Gastroesophageal sphincter (tissue), 4 donors: Measurements from ENCODE around the gene AQP10. TPM values are rescaled to one million over a fixed set of nuclear protein-coding genes. Genes with fewer than 3 reads are reported as not detected.
A peak's percentile ranks its signal among the peaks of the same experiment; 100 is the strongest.

Source experiments
- ATAC-seq: fragments of 150-250 bp; one replicate; pipeline ENCODE4 v1.9.1; 2016; ENCODE audit warnings: mild to moderate bottlenecking, moderate library complexity
- H3K27ac ChIP-seq, 4 donors: fragments of 200-600 bp; sonication (generic) in 3 of 4; 1 replicate in 3 of 4; 2 replicates in 1 of 4; pipeline ENCODE4 v1.5.1; 2016 to 2019
- H3K27me3 ChIP-seq: fragments of 200-600 bp; sonication (generic); one replicate; pipeline ENCODE4 v1.5.1; 2019
- H3K36me3 ChIP-seq, 2 donors: fragments of 200-600 bp; sonication (generic); one replicate each; pipeline ENCODE4 v1.5.1; 2019; ENCODE audit warnings: control low read depth in 1 of 2
- H3K4me1 ChIP-seq, 3 donors: fragments of 200-600 bp; sonication (generic); 1 replicate in 2 of 3; 2 replicates in 1 of 3; pipeline ENCODE4 v1.5.1; 2016 to 2019; ENCODE audit warnings: control low read depth in 2 of 3
- H3K4me3 ChIP-seq, 2 donors: fragments of 200-600 bp; sonication (generic); one replicate each; pipeline ENCODE4 v1.5.1; 2019; ENCODE audit warnings: mild to moderate bottlenecking in 1 of 2, moderate library complexity in 1 of 2
- H3K9me3 ChIP-seq, 3 donors: fragments of 200-600 bp; sonication (generic); one replicate each; pipeline ENCODE4 v1.5.1; 2017 to 2019; ENCODE audit warnings: control low read depth in 2 of 3
- EP300 ChIP-seq: sonication (generic); formaldehyde crosslinking; IDR thresholded peaks from one replicate; pipeline ENCODE4 v1.6.1; 2017; ENCODE audit warnings: antibody characterized with exemption, mild to moderate bottlenecking
- POLR2A ChIP-seq, 2 donors: fragments of 450-650 bp; IDR thresholded peaks; one replicate each; pipeline ENCODE4 v1.6.1; 2017; ENCODE audit warnings: antibody characterized with exemption in 2 of 2, mild to moderate bottlenecking in 2 of 2, moderate library complexity in 1 of 2
- POLR2AphosphoS5 ChIP-seq: sonication (generic); formaldehyde crosslinking; IDR thresholded peaks from one replicate; pipeline ENCODE4 v1.6.1; 2017; ENCODE audit warnings: antibody characterized with exemption
- WGBS, 2 donors: methylation state at CpG; one replicate each; pipeline ENCODE4 v1.1.5; 2018; ENCODE audit warnings: low coverage in 1 of 2; 5-methylcytosine and 5-hydroxymethylcytosine counted together
- total RNA-seq, 4 donors: library from RNA; depleted of rRNA; stranded (reverse); fragments of >200 nt; gene quantifications; one replicate each; pipeline ENCODE4 v1.1.0, GENCODE V29; 2016
- TF ChIP-seq, protein P1 (sequence below), 4 experiments: fragments of 200-600 bp in 2 of 4; fragments of 450-650 bp in 2 of 4; sonication (generic) in 1 of 4; IDR thresholded peaks; one replicate each; pipeline ENCODE4 v1.5.1; 2017 to 2019; ENCODE audit warnings: antibody characterized with exemption in 4 of 4, mild to moderate bottlenecking in 2 of 4, moderate library complexity in 2 of 4

The AQP10 gene
- total RNA-seq, 4 donors from 2014 or later = 0.12 to 1.1 TPM; not detected in 2

DNA sequence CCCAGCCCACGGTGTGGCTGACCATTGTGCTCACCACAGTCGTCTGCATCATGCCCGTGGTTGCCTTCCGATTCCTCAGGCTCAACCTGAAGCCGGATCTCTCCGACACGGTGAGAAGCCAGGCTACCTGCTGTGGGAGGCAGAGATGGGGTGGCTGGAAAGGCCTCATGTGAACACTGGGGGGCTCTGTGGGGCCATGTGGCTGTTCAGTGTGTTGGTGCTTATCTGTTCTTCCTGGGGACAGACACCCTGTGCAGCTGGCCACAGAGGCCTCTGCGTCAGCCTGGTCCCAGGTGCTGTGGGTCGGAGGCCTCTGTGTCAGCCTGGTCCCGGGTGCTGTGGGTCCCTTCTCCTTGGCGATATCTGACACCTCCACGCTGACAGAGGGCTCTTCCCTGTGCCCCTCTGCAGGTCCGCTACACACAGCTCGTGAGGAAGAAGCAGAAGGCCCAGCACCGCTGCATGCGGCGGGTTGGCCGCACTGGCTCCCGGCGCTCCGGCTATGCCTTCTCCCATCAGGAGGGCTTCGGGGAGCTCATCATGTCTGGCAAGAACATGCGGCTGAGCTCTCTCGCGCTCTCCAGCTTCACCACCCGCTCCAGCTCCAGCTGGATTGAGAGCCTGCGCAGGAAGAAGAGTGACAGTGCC, 27.7 kb downstream of the AQP10 start:
- TF ChIP-seq POLR2A (IDR thresholded peaks at IDR 0.05) = no peak
- no peak for TF ChIP-seq POLR2AphosphoS5
- no peak for TF ChIP-seq EP300
- TF ChIP-seq, protein P1, sequence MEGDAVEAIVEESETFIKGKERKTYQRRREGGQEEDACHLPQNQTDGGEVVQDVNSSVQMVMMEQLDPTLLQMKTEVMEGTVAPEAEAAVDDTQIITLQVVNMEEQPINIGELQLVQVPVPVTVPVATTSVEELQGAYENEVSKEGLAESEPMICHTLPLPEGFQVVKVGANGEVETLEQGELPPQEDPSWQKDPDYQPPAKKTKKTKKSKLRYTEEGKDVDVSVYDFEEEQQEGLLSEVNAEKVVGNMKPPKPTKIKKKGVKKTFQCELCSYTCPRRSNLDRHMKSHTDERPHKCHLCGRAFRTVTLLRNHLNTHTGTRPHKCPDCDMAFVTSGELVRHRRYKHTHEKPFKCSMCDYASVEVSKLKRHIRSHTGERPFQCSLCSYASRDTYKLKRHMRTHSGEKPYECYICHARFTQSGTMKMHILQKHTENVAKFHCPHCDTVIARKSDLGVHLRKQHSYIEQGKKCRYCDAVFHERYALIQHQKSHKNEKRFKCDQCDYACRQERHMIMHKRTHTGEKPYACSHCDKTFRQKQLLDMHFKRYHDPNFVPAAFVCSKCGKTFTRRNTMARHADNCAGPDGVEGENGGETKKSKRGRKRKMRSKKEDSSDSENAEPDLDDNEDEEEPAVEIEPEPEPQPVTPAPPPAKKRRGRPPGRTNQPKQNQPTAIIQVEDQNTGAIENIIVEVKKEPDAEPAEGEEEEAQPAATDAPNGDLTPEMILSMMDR (IDR thresholded peaks at IDR 0.05) = no peak
- ATAC-seq = no peak
- WGBS, 2 donors = 60 to 83% methylated on average over 1 of the region's 27 CpGs
- Histone ChIP-seq H3K9me3 (no peaks in the 10 kb centered on the region), H3K27me3 (no peaks in the 10 kb centered on the region), H3K27ac (peak overlapping the region in 3 of 4 donors; percentile 17 to 34 (median 20)), H3K4me1 (peaks cover 6 to 26% (median 17%) of the 10 kb centered on the region in 3 donors), H3K4me3 (no peak overlapping the region), H3K36me3 (peaks cover 0 to 68% of the 10 kb centered on the region in 2 donors)

DNA sequence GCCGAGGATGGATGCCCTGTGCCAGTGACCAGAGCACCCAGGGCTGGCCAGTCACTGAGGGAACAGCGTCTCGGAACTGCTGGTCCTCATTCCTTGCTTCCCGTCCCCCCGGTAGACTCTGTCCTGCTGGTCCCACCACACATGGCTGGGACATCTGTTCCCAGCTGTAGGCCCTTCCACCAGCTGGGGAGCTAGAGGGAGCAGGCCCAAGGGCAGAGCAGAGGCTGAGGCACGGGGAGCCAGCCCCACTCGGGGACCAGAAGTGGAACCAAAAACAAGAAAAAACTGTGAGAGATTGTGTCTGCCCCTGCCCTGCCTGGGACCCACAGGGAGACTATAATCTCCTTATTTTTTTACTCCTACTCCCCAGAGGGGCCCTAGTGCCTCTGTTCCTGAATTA, 28.2 kb downstream of the AQP10 start:
- Histone ChIP-seq H3K4me3 (no peak overlapping the region), H3K27me3 (no peaks in the 10 kb centered on the region), H3K4me1 (peaks cover 6 to 32% (median 19%) of the 10 kb centered on the region in 3 donors), H3K27ac (peak overlapping the region in 2 of 4 donors; percentile 17 to 34), H3K36me3 (peaks cover 0 to 62% of the 10 kb centered on the region in 2 donors), H3K9me3 (no peaks in the 10 kb centered on the region)
- TF ChIP-seq EP300 = no peak
- TF ChIP-seq, protein P1 (IDR thresholded peaks at IDR 0.05) = no peak
- TF ChIP-seq POLR2AphosphoS5 = no peak
- no peak for TF ChIP-seq POLR2A (IDR thresholded peaks at IDR 0.05)
- no peak for ATAC-seq
- 73% methylated on average over 2 of the region's 7 CpGs; no CpG with 5 or more reads in 1 of the 2 donors for WGBS, 2 donors

DNA sequence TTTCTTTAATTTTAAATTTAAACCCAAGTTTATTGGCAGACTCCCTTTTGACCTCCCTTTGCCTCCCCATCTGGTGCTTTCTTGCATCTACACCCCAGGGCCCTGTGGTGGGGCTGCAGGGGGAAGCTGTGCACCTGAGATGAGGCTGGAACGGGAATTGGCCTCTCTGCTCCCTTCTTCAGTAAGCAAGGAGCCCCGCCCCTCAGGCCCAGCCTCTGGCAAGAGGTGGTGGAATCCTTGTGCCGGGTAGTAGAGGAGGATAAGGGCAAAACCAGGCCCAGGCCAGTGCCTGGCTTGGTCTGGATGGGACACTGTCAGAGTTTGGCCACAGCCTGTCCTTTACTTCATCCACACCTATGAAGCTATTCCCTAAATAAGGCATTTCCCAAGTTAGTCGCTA, 29.5 kb downstream of the AQP10 start:
- no peaks in the 10 kb centered on the region for H3K27me3 ChIP-seq
- no peaks in the 10 kb centered on the region for H3K9me3 ChIP-seq
- peaks cover 6 to 34% (median 19%) of the 10 kb centered on the region in 3 donors for H3K4me1 ChIP-seq
- no peak for ATAC-seq
- peak overlapping the region in 3 of 4 donors; percentile 29 to 61 (median 43) for H3K27ac ChIP-seq
- TF ChIP-seq EP300 (no peak), POLR2A (IDR thresholded peaks at IDR 0.05) (no peak), POLR2AphosphoS5 (no peak)
- TF ChIP-seq, protein P1 (IDR thresholded peaks at IDR 0.05) = no peak
- WGBS, 2 donors = 38% methylated on average over 3 of the region's 4 CpGs; no CpG with 5 or more reads in 1 of the 2 donors
- peaks cover 0 to 49% of the 10 kb centered on the region in 2 donors for H3K36me3 ChIP-seq
- H3K4me3 ChIP-seq = no peak overlapping the region

DNA sequence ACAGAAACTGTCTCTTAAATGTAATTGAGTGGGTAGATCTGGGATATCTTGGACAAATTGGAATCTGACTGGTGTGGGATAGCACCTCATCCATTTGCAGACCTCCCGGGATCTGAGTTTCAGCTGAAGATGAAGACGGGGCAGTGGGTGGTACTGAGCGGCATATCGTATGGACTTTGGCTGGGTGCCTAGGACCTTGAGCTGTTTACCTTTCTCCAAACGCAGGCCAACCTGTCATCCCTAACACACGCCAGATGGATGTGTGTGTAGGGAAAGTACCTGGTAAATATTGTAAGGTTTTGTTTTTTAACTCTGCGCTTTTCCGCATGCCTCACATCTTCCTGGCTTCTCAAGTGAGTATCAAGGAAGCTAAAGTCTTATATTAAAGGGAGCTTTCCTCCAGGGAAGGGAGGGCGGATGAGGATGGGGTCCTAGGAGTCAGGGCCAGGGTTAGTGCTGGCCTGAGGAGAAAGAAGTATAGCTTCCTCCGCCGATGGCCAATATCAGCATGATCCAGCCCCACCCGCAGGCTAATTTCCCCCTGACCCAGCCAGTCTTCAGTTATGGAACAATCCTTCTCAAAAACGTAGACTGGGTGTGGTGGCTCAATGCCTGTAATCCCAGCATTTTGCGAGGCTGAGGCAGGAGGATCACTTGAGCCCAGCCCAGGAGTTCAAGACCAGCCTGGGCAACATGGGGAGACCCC, 30.6 kb downstream of the AQP10 start:
- no peak for ATAC-seq
- 55 to 58% methylated on average over 7 to 11 of the region's 14 CpGs for WGBS, 2 donors
- TF ChIP-seq POLR2AphosphoS5 (no peak), POLR2A (IDR thresholded peaks at IDR 0.05) (no peak), EP300 (no peak)
- TF ChIP-seq, protein P1 (IDR thresholded peaks at IDR 0.05) = no peak
- Histone ChIP-seq H3K9me3 (no peaks in the 10 kb centered on the region), H3K4me1 (peaks cover 6 to 34% (median 19%) of the 10 kb centered on the region in 3 donors), H3K36me3 (peaks cover 0 to 38% of the 10 kb centered on the region in 2 donors), H3K27me3 (no peaks in the 10 kb centered on the region), H3K27ac (peak overlapping the region in 3 of 4 donors; percentile 19 to 80 (median 61)), H3K4me3 (no peak overlapping the region)
